Inflammatory macrophage treated with lipopolysaccharide for 1 hour (primary cell): ENCODE results near the gene ERAP2.
"Not testable (repeated sequence)": the region's sequence is repeated elsewhere in the genome, so short reads cannot be mapped to it uniquely, and the experiment has no call there.

Source experiments
- DNase-seq, 2 donors: peaks; one replicate each; pipeline ENCODE4 v3.0.0-alpha.2; 2020 to 2022

The ERAP2 gene

DNA sequence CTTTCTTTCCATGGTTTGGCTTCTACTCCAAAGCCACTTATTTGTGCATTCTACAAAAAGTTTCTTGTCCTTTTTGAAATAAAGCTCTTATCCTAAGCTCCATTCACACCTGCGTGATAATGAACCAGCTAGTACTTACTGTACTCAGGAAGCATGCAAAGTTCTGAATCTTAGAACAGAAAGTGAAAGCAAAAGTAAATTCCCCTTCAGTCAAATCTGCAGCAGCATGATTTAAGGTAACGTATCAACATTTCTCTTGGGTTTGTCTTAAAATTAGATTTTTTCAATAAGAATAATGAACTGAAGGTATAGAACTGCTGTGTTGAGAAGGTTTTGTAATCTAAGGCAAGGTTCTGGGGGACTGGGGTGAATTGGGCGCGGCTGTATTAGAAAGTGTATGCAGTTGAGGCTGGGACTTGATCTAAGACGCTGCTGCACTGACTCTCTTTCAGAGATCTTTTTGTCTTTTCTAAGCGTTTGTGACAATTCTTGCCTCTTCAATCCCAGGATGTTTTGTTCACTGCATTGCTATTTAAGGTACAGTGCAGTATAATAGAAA is at the start of gene ERAP2:
Gene ERAP2, plus strand, starts transcription at position 209 of the 559 bp plus-strand sequence. CDS start 3,186 bp downstream, outside the sequence.
- peak; percentile 31 to 63 for DNase-seq

- DNase-seq = no peak
These were observed 47.0 kb upstream of the ERAP2 start for GRCh38 chr5:96829297-96829696.

GRCh38 chr5:96834016-96834415 is 42.3 kb upstream of the ERAP2 start:
- no peak for DNase-seq

DNA sequence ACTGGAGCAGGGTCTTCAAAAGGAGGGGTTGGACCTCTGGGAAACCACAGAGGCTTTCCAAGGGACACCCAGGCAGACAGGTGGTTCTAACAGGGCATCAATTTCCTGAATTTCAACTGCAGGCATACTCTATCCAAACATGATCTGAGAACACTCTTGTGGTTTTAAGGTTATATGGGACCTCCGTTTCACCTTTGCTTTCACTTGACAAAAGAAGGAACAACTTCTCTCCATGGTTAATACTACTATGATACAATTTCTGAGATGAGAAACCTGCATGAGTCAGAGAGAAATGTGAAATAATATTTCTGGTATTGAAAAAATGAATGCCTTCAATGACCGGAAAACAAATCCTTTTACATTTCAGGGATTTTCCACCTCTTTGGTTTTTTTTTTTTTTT is 40.5 kb upstream of the ERAP2 start:
- peak in 1 of 2 donors; percentile 10 for DNase-seq

DNA sequence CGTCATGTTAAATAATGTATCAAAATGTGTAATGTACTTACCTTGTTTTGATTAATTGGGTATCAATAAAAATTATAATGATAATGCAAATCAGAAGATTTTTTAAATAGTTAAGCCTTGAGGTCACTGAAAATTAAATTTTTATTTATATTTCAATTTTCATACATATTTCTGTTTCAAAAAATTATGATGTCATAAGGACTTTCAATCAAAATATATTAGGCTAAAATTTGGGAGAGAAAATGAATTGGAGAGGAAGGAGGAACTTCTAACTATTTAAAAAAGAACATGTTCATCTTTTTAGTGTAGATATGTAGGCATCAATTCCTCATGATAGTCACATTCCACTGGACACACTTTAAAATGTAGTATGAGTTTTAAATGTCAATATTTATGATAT is 39.5 kb upstream of the ERAP2 start:
- DNase-seq = no peak

DNA sequence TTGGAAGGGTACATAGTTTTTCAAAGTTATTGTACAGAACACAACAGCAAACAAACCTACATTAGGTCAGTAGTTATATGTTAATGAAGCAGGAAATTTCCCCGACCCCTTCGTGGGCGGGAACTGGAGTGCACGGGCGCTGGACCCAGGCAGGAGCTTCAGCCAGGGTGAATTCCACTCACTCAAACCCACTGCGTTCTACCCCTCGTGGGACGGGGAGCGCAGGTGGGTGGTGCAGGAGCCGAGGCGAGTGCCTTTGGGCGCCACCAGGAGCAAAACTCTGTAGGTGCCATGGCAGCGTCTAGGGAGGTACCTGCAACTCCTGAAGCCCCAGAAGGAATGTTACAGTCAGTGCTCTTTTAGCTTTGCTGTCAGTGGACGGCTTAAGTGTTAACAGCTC is 39.0 kb upstream of the ERAP2 start:
- no peak for DNase-seq

- DNase-seq = no peak
These were observed 37.9 kb upstream of the ERAP2 start for GRCh38 chr5:96838201-96839070.

- DNase-seq = no peak
These were observed 37.2 kb upstream of the ERAP2 start for GRCh38 chr5:96839071-96839592.

- not testable (repeated sequence) for DNase-seq
These were observed 34.4 kb upstream of the ERAP2 start for GRCh38 chr5:96841931-96842330.

DNA sequence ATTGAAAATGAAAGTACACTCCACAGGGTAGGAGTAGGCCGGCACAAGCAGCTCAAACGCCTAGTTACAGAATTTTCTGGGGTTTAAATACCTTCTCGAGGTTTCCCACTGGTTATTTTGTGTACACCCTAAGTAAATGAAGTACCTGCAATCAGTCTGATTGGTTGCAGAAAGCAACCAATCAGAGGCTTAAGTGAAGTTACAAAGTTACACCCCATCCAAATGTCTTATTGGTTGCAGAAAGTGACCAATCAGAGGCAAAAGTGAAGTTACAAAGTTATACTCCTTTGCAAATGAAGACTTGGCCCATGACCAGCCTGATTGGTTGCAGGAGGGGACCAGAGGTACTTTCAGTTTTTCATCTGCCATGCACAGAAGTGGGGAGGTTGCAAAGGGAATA is 33.2 kb upstream of the ERAP2 start:
- DNase-seq = no peak

DNA sequence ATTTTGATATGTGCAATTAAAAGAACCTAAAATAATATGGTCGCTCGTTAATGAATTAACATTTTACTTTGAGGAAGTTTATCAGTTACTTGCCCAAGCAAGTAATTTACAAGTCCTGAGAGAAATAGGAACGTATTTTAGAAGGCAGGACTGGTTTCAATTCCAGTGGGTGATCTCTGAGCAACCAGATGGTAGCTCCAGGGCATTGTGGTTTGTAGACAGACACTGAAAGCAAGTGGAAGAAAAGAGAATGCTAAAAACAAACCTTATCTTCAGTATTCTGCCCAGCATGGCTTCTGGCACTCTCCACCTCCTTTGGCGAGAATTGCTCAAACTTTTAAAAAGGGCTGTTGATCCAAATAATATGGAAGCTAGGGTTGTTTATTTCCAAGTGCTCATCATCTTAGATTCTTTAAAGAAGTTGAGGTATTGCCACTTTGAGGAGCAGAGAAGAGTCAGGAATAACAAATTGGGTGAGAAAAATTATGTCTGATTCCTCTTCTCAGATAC is 31.8 kb upstream of the ERAP2 start:
- peak in 1 of 2 donors; percentile 24 for DNase-seq

- no peak for DNase-seq
These were observed 24.8 kb upstream of the ERAP2 start for GRCh38 chr5:96851312-96852062.

- DNase-seq = no peak
These were observed 23.5 kb upstream of the ERAP2 start for GRCh38 chr5:96852759-96853158.

DNA sequence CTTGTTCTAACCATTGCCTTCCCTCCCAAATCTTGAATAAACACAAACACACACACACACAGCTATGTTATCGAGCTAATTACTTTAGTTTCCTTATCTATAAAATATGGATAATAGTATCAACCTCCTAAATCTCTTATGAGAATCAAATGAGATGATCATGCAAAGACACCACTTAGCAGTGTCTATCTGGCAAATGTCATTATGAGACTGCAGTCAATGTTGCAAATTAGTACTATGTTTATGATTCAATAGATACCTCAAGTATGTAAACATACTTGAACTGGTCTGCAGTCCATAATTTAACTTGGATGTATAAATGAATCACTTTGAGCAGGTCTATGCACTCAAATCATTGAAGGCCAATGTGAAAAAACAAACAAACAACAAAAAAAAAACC is 22.2 kb upstream of the ERAP2 start:
- DNase-seq = no peak

DNA sequence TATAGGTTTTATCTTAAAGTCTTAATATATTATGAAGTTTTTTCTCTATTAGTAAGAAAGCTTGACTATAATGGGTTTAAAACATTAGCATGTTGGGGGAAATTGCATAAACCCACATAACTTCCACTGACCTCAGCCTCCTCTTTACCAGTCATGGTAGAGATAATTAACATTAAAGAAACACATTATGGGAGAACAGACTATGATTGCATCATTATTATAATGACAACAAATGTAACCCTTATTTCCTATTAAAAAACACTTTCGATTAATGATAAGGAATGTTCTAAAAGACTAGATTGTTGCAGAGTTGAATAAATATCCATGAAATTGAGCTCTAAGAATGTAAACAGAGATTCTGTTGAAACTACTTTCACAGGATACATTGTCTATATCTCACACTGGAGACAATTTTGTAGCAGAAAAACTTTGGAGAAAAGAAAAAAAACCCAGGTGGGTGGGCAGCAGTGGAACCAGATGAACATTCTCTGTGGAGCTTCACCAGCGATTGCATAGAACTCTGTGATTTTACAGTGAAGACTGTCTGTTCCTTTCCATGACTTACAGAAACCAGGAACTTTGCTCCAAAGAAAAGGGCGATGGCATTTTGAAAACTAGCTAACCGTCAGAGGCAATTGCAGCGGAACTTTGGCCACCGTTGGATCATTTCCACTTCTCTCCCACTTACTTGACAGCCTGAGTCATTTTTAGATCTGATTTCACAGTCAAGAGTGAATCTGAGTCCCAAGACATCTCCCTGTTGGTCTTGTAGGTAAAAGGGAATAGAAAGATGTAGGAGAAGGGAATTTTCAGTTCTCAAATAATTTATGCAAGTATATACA is 21.0 kb upstream of the ERAP2 start:
- peak; percentile 88 to 98 for DNase-seq

GRCh38 chr5:96856371-96856770 is 19.9 kb upstream of the ERAP2 start:
- DNase-seq = no peak

DNA sequence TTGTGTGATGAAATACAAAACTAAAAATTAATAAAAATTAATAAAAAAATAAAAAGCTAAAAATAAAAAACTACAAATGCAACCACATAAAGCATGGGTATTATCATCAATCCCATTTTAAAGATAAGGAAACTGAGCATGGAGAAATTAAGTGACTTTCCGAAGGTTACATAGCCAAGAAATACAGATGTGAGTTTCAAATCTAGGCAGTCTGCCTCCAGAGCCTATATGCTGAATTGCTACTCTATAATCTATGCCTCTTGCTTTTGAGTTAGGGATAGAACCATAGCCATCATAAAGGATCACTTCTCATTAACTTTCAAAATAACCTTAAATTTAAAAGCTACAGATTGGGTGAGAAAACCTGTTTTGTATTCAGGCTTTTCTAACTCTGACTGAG is 18.8 kb upstream of the ERAP2 start:
- DNase-seq = no peak

DNA sequence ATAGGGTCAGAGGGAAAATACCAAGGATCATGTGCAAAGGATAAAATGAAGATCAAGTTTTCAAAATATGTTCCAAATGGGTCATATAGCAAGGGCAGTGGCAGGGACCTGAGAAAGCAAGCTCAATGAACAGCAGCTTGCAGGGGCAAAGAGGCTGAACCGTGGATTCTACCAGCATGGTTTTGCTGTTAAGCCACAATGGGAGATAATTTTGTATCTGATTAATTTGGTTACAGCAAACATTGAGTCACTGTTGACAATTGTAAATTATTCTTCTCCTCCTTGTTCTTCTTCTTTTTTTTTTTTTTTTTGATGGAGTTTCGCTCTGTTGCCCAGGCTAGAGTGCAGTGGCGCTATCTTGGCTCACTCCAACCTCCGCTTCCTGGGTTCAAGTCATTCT is 18.4 kb upstream of the ERAP2 start:
- DNase-seq = no peak

DNA sequence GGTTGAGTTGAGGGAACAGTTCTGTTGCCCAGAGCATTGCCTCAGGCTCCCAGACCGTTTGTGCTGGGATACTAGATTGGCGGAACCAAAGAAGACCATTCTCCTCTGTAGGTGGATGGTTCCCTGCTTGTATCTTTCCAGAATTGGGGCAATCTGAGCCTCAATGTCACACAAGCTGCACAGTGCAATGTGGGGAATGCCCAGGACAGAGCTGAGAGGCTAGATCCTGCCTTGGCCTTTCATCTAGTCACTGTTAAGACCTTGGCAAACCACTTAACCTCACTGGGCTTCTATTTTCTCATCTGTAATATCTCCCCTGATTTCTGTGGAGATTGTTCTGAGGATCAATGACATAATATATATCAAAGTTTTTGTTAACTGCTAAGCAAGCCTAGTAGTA is 16.9 kb upstream of the ERAP2 start:
- peak; percentile 30 to 74 for DNase-seq

GRCh38 chr5:96861076-96861475 is 15.2 kb upstream of the ERAP2 start:
- no peak for DNase-seq

- DNase-seq = no peak
These were observed 13.2 kb upstream of the ERAP2 start for GRCh38 chr5:96863114-96863513.

GRCh38 chr5:96863949-96864584 is 12.2 kb upstream of the ERAP2 start:
- DNase-seq = no peak
